Measurements from ENCODE around the gene ANKRD9.
"Not testable (repeated sequence)": the region's sequence is repeated elsewhere in the genome, so short reads cannot be mapped to it uniquely, and the experiment has no call there.

ANKRD9 gene

GRCh38 chr14:102509746-102510615 lies at the start of gene ANKRD9:
Gene ANKRD9, minus strand, starts transcription at chr14:102509776. Its CDS starts 1,887 bp downstream, at chr14:102507889.
- DNase-seq (ENCODE audit: low read depth, low spot score) = peak; percentile 73
- no peaks in the 10 kb centered on the region for H3K27me3 ChIP-seq (ENCODE audit: control insufficient read depth, insufficient read depth, low read length)
- no peaks in the 10 kb centered on the region for H3K9me3 ChIP-seq (ENCODE audit: control insufficient read depth, insufficient read depth, low read length)
- H3K4me3 ChIP-seq (ENCODE audit: low read length) = peak within 1 kb of the TSS; percentile 65
- H3K36me3 ChIP-seq (ENCODE audit: control insufficient read depth, insufficient read depth, low read length) = peaks cover 17% of the 10 kb centered on the region
- peaks cover 3% of the 10 kb centered on the region; the same call in 1 of the 2 replicates for H3K4me1 ChIP-seq (ENCODE audit: control insufficient read depth, insufficient read depth, low read length)
- no CpG with 5 or more reads among the region's 91 CpGs for WGBS (ENCODE audit: insufficient coverage, insufficient read length)
- H3K27ac ChIP-seq (ENCODE audit: low read length) = no peak within 1 kb of the TSS

- no peaks in the 10 kb centered on the region for H3K36me3 ChIP-seq (ENCODE audit: control insufficient read depth, insufficient read depth, low read length)
- H3K27me3 ChIP-seq (ENCODE audit: control insufficient read depth, insufficient read depth, low read length) = no peaks in the 10 kb centered on the region
- H3K4me3 ChIP-seq (ENCODE audit: low read length) = no peak overlapping the region
- no peak for DNase-seq (ENCODE audit: low read depth, low spot score)
- peaks cover 2% of the 10 kb centered on the region; the same call in 1 of the 2 replicates for H3K4me1 ChIP-seq (ENCODE audit: control insufficient read depth, insufficient read depth, low read length)
- no CpG with 5 or more reads among the region's 4 CpGs for WGBS (ENCODE audit: insufficient coverage, insufficient read length)
- no peak overlapping the region for H3K27ac ChIP-seq (ENCODE audit: low read length)
- H3K9me3 ChIP-seq (ENCODE audit: control insufficient read depth, insufficient read depth, low read length) = no peaks in the 10 kb centered on the region
These were observed 49.0 kb upstream of the ANKRD9 start for GRCh38 chr14:102558556-102558955.

- peaks cover 2% of the 10 kb centered on the region; the same call in 1 of the 2 replicates for H3K4me1 ChIP-seq (ENCODE audit: control insufficient read depth, insufficient read depth, low read length)
- DNase-seq (ENCODE audit: low read depth, low spot score) = no peak
- H3K9me3 ChIP-seq (ENCODE audit: control insufficient read depth, insufficient read depth, low read length) = no peaks in the 10 kb centered on the region
- H3K4me3 ChIP-seq (ENCODE audit: low read length) = no peak overlapping the region
- no CpG with 5 or more reads among the region's 12 CpGs for WGBS (ENCODE audit: insufficient coverage, insufficient read length)
- H3K27me3 ChIP-seq (ENCODE audit: control insufficient read depth, insufficient read depth, low read length) = no peaks in the 10 kb centered on the region
- no peaks in the 10 kb centered on the region for H3K36me3 ChIP-seq (ENCODE audit: control insufficient read depth, insufficient read depth, low read length)
- H3K27ac ChIP-seq (ENCODE audit: low read length) = no peak overlapping the region
These were observed 48.1 kb upstream of the ANKRD9 start for GRCh38 chr14:102557434-102558226.

GRCh38 chr14:102556098-102556677 lies 46.6 kb upstream of the ANKRD9 start:
- Histone ChIP-seq H3K36me3 (ENCODE audit: control insufficient read depth, insufficient read depth, low read length) (no peaks in the 10 kb centered on the region), H3K4me3 (ENCODE audit: low read length) (no peak overlapping the region), H3K27ac (ENCODE audit: low read length) (no peak overlapping the region), H3K27me3 (ENCODE audit: control insufficient read depth, insufficient read depth, low read length) (no peaks in the 10 kb centered on the region), H3K4me1 (ENCODE audit: control insufficient read depth, insufficient read depth, low read length) (peaks cover 2% of the 10 kb centered on the region; the same call in 1 of the 2 replicates), H3K9me3 (ENCODE audit: control insufficient read depth, insufficient read depth, low read length) (no peaks in the 10 kb centered on the region)
- no CpG with 5 or more reads among the region's 14 CpGs for WGBS (ENCODE audit: insufficient coverage, insufficient read length)
- DNase-seq (ENCODE audit: low read depth, low spot score) = no peak

- H3K4me1 ChIP-seq (ENCODE audit: control insufficient read depth, insufficient read depth, low read length) = peaks cover 2% of the 10 kb centered on the region; the same call in 1 of the 2 replicates
- H3K9me3 ChIP-seq (ENCODE audit: control insufficient read depth, insufficient read depth, low read length) = no peaks in the 10 kb centered on the region
- H3K27me3 ChIP-seq (ENCODE audit: control insufficient read depth, insufficient read depth, low read length) = no peaks in the 10 kb centered on the region
- no peaks in the 10 kb centered on the region for H3K36me3 ChIP-seq (ENCODE audit: control insufficient read depth, insufficient read depth, low read length)
- peak overlapping the region; percentile 73 for H3K4me3 ChIP-seq (ENCODE audit: low read length)
- H3K27ac ChIP-seq (ENCODE audit: low read length) = no peak overlapping the region
- DNase-seq (ENCODE audit: low read depth, low spot score) = no peak
- no CpG with 5 or more reads among the region's 94 CpGs for WGBS (ENCODE audit: insufficient coverage, insufficient read length)
These were observed 45.5 kb upstream of the ANKRD9 start for GRCh38 chr14:102554821-102555819.

GRCh38 chr14:102551995-102552705 lies 42.6 kb upstream of the ANKRD9 start:
- H3K27ac ChIP-seq (ENCODE audit: low read length) = no peak overlapping the region
- no peaks in the 10 kb centered on the region for H3K9me3 ChIP-seq (ENCODE audit: control insufficient read depth, insufficient read depth, low read length)
- no CpG with 5 or more reads among the region's 14 CpGs for WGBS (ENCODE audit: insufficient coverage, insufficient read length)
- peaks cover 2% of the 10 kb centered on the region; the same call in 1 of the 2 replicates for H3K4me1 ChIP-seq (ENCODE audit: control insufficient read depth, insufficient read depth, low read length)
- no peaks in the 10 kb centered on the region for H3K27me3 ChIP-seq (ENCODE audit: control insufficient read depth, insufficient read depth, low read length)
- DNase-seq (ENCODE audit: low read depth, low spot score) = no peak
- H3K4me3 ChIP-seq (ENCODE audit: low read length) = no peak overlapping the region
- no peaks in the 10 kb centered on the region for H3K36me3 ChIP-seq (ENCODE audit: control insufficient read depth, insufficient read depth, low read length)

- not testable (repeated sequence) for H3K9me3 ChIP-seq (ENCODE audit: control insufficient read depth, insufficient read depth, low read length); H3K36me3 ChIP-seq (ENCODE audit: control insufficient read depth, insufficient read depth, low read length); DNase-seq (ENCODE audit: low read depth, low spot score); H3K27ac ChIP-seq (ENCODE audit: low read length); H3K27me3 ChIP-seq (ENCODE audit: control insufficient read depth, insufficient read depth, low read length); H3K4me3 ChIP-seq (ENCODE audit: low read length); H3K4me1 ChIP-seq (ENCODE audit: control insufficient read depth, insufficient read depth, low read length)
- WGBS (ENCODE audit: insufficient coverage, insufficient read length) = no CpG with 5 or more reads among the region's 3 CpGs
These were observed 41.4 kb upstream of the ANKRD9 start for GRCh38 chr14:102550927-102551401.

GRCh38 chr14:102548616-102549240 lies 39.2 kb upstream of the ANKRD9 start:
- H3K9me3 ChIP-seq (ENCODE audit: control insufficient read depth, insufficient read depth, low read length) = no peaks in the 10 kb centered on the region
- WGBS (ENCODE audit: insufficient coverage, insufficient read length) = no CpG with 5 or more reads among the region's 3 CpGs
- H3K27me3 ChIP-seq (ENCODE audit: control insufficient read depth, insufficient read depth, low read length) = no peaks in the 10 kb centered on the region; the same call in 1 of the 2 replicates
- no peak for DNase-seq (ENCODE audit: low read depth, low spot score)
- no peak overlapping the region for H3K4me3 ChIP-seq (ENCODE audit: low read length)
- peaks cover 1% of the 10 kb centered on the region for H3K4me1 ChIP-seq (ENCODE audit: control insufficient read depth, insufficient read depth, low read length)
- no peak overlapping the region for H3K27ac ChIP-seq (ENCODE audit: low read length)
- H3K36me3 ChIP-seq (ENCODE audit: control insufficient read depth, insufficient read depth, low read length) = no peaks in the 10 kb centered on the region

All from iPS DF 6.9 (cell line).